Stimulated activated CD8-positive, alpha-beta memory T cell treated with anti-CD3 and anti-CD28 coated beads, Interleukin-4, amount 100 ng/mL, for 4 hours (primary cell): Measurements from ENCODE around the gene DUS2.

Source experiments
- DNase-seq, 2 donors: peaks; one replicate each; pipeline ENCODE4 v3.0.0-alpha.2; 2020; ENCODE audit warnings: low read depth in 2 of 2, low spot score in 1 of 2

Gene DUS2

GRCh38 chr16:68077866-68078700, 55.0 kb downstream of the DUS2 start:
- no peak for DNase-seq

GRCh38 chr16:68078701-68079375, 55.8 kb downstream of the DUS2 start:
- DNase-seq, result no peak

GRCh38 chr16:68079376-68079625, 56.2 kb downstream of the DUS2 start:
- DNase-seq, result no peak

- peak; percentile 48 to 74 for DNase-seq
Measured at GRCh38 chr16:68079626-68080344, 56.7 kb downstream of the DUS2 start.

GRCh38 chr16:68081861-68082628, 59.0 kb downstream of the DUS2 start:
- DNase-seq, result no peak

GRCh38 chr16:68082629-68083238, 59.6 kb downstream of the DUS2 start:
- no peak for DNase-seq

- no peak for DNase-seq
Measured at GRCh38 chr16:68083239-68083781, 60.2 kb downstream of the DUS2 start.

- no peak for DNase-seq
Measured at GRCh38 chr16:68083861-68084503, 60.9 kb downstream of the DUS2 start.

- peak; percentile 62 to 68 for DNase-seq
Measured at GRCh38 chr16:68084504-68085258, 61.6 kb downstream of the DUS2 start.

GRCh38 chr16:68085259-68086071, 62.4 kb downstream of the DUS2 start, which contains the start of gene NFATC3:
Gene NFATC3 (plus strand): TSS chr16:68085370. CDS start chr16:68085682, 312 bp downstream.
- DNase-seq, result peak; percentile 96 to 99

- DNase-seq, result no peak
Measured at GRCh38 chr16:68086336-68086841, 63.3 kb downstream of the DUS2 start.

- DNase-seq, result no peak
Measured at GRCh38 chr16:68086860-68087268, 63.8 kb downstream of the DUS2 start.

- no peak for DNase-seq
Measured at GRCh38 chr16:68087688-68088087, 64.6 kb downstream of the DUS2 start.

GRCh38 chr16:68088130-68088972, 65.3 kb downstream of the DUS2 start:
- DNase-seq, result no peak

- DNase-seq, result no peak
Measured at GRCh38 chr16:68089067-68089466, 66.0 kb downstream of the DUS2 start.

GRCh38 chr16:68090130-68090529, 67.0 kb downstream of the DUS2 start:
- no peak for DNase-seq

GRCh38 chr16:68090533-68090932, 67.4 kb downstream of the DUS2 start:
- DNase-seq, result no peak
